ENCODE data around the gene KY.
A peak's percentile ranks its signal among the peaks of the same experiment; 100 is the strongest.

KY gene

GRCh38 chr3:134651347-134652041 is 672 bp upstream of the KY start:
- no peak for TF ChIP-seq CTCF (IDR thresholded peaks at IDR 0.05; ENCODE audit: low read depth, low read length)
- H3K4me3 ChIP-seq (ENCODE audit: low read depth, low read length) = peak overlapping the region; percentile 38

- H3K4me3 ChIP-seq (ENCODE audit: low read depth, low read length) = no peak overlapping the region
- TF ChIP-seq CTCF (IDR thresholded peaks at IDR 0.05; ENCODE audit: low read depth, low read length) = no peak
Observed at GRCh38 chr3:134649106-134649705, 1.6 kb downstream of the KY start.

GRCh38 chr3:134647902-134648760 is 2.7 kb downstream of the KY start:
- H3K4me3 ChIP-seq (ENCODE audit: low read depth, low read length) = no peak overlapping the region
- no peak for TF ChIP-seq CTCF (IDR thresholded peaks at IDR 0.05; ENCODE audit: low read depth, low read length)

- TF ChIP-seq CTCF (IDR thresholded peaks at IDR 0.05; ENCODE audit: low read depth, low read length) = no peak
- no peak overlapping the region for H3K4me3 ChIP-seq (ENCODE audit: low read depth, low read length)
Observed at GRCh38 chr3:134646086-134646485, 4.7 kb downstream of the KY start.

GRCh38 chr3:134645515-134645914 is 5.3 kb downstream of the KY start:
- no peak for TF ChIP-seq CTCF (IDR thresholded peaks at IDR 0.05; ENCODE audit: low read depth, low read length)
- H3K4me3 ChIP-seq (ENCODE audit: low read depth, low read length) = no peak overlapping the region

GRCh38 chr3:134644731-134645514 is 5.9 kb downstream of the KY start:
- TF ChIP-seq CTCF (IDR thresholded peaks at IDR 0.05; ENCODE audit: low read depth, low read length) = no peak
- H3K4me3 ChIP-seq (ENCODE audit: low read depth, low read length) = no peak overlapping the region

Measured in WI38 (cell line).